H9 (cell line): ENCODE results near the gene RBP2. TPM values are rescaled to one million over a fixed set of nuclear protein-coding genes. Genes with fewer than 3 reads are reported as not detected.

ENCODE experiments used
- DNase-seq: peaks from one replicate; pipeline ENCODE4 v3.0.0-alpha.2; 2017
- H2AFZ ChIP-seq: one replicate; pipeline ENCODE4 v1.6.1; 2013; ENCODE audit warnings: mild to moderate bottlenecking, low read length, control low read depth, moderate library complexity
- H2AK5ac ChIP-seq: 2 replicates; pipeline ENCODE4 v1.6.1; 2013; ENCODE audit warnings: low read length, control low read depth, mixed read lengths; ENCODE audit not compliant: insufficient read length
- H2BK120ac ChIP-seq: one replicate; pipeline ENCODE4 v1.6.1; 2013; ENCODE audit warnings: low read depth, mild to moderate bottlenecking, low read length, control low read depth, inconsistent platforms; ENCODE audit not compliant: poor library complexity, severe bottlenecking
- H2BK12ac ChIP-seq: 2 replicates; pipeline ENCODE4 v1.6.1; 2013; ENCODE audit warnings: low read length, control low read depth, mixed read lengths, low read depth; ENCODE audit not compliant: insufficient read length
- H2BK15ac ChIP-seq: 2 replicates; pipeline ENCODE4 v1.6.1; 2013; ENCODE audit warnings: low read depth, low read length, control low read depth
- H2BK20ac ChIP-seq: one replicate; pipeline ENCODE4 v1.6.1; 2013; ENCODE audit warnings: low read depth, mild to moderate bottlenecking, low read length, control low read depth, inconsistent platforms; ENCODE audit not compliant: poor library complexity, severe bottlenecking
- H2BK5ac ChIP-seq: 2 replicates; pipeline ENCODE4 v1.6.1; 2013; ENCODE audit warnings: low read length, control low read depth, mixed read lengths; ENCODE audit not compliant: insufficient read length
- H3K14ac ChIP-seq: 2 replicates; pipeline ENCODE4 v1.6.1; 2013; ENCODE audit warnings: low read length, control low read depth; ENCODE audit not compliant: insufficient read depth
- H3K18ac ChIP-seq: 2 replicates; pipeline ENCODE4 v1.6.1; 2013; ENCODE audit warnings: low read depth, mild to moderate bottlenecking, mixed read lengths, low read length, control low read depth; ENCODE audit not compliant: insufficient read length
- H3K23ac ChIP-seq: 2 replicates; pipeline ENCODE4 v1.6.1; 2013; ENCODE audit warnings: low read length, control low read depth, mixed read lengths, low read depth; ENCODE audit not compliant: insufficient read length
- H3K23me2 ChIP-seq: 2 replicates; pipeline ENCODE4 v1.6.1; 2013; ENCODE audit warnings: low read depth, mild to moderate bottlenecking, mixed read lengths, low read length, control low read depth; ENCODE audit not compliant: insufficient read length, poor library complexity, severe bottlenecking
- H3K27ac ChIP-seq: 2 replicates; pipeline ENCODE4 v1.5.1; 2013; ENCODE audit warnings: low read length, control low read depth, mixed read lengths, low read depth; ENCODE audit not compliant: insufficient read length
- H3K27me3 ChIP-seq: 2 replicates; pipeline ENCODE4 v1.6.1; 2013; ENCODE audit warnings: low read length, control low read depth, inconsistent platforms; ENCODE audit not compliant: insufficient read depth
- H3K4ac ChIP-seq: 2 replicates; pipeline ENCODE4 v1.6.1; 2013; ENCODE audit warnings: low read depth, mild to moderate bottlenecking, control low read depth, inconsistent platforms, low read length, moderate library complexity
- H3K4me1 ChIP-seq: 2 replicates; pipeline ENCODE4 v1.6.1; 2013; ENCODE audit warnings: low read length, control low read depth, inconsistent platforms; ENCODE audit not compliant: insufficient read depth
- H3K4me2 ChIP-seq: 2 replicates; pipeline ENCODE4 v1.6.1; 2013; ENCODE audit warnings: low read length, control low read depth, mixed read lengths; ENCODE audit not compliant: insufficient read length, insufficient read depth
- H3K56ac ChIP-seq: 2 replicates; pipeline ENCODE4 v1.6.1; 2013; ENCODE audit warnings: low read depth, mild to moderate bottlenecking, mixed read lengths, low read length, control low read depth; ENCODE audit not compliant: insufficient read length
- H3K79me1 ChIP-seq: 2 replicates; pipeline ENCODE4 v1.6.1; 2013; ENCODE audit warnings: low read depth, mild to moderate bottlenecking, moderate library complexity, low read length, control low read depth, inconsistent platforms; ENCODE audit not compliant: insufficient read depth, poor library complexity, severe bottlenecking
- H3K79me2 ChIP-seq: 2 replicates; pipeline ENCODE4 v1.6.1; 2013; ENCODE audit warnings: low read length, control low read depth, inconsistent platforms; ENCODE audit not compliant: insufficient read depth
- H3K9ac ChIP-seq: 2 replicates; pipeline ENCODE4 v1.6.1; 2013; ENCODE audit warnings: low read length, control low read depth, mixed read lengths; ENCODE audit not compliant: insufficient read length; ENCODE audit errors: extremely low read depth
- H3K9me3 ChIP-seq: one replicate; pipeline ENCODE4 v1.6.1; 2013; ENCODE audit warnings: low read depth, low read length, inconsistent platforms; ENCODE audit not compliant: control insufficient read depth
- H3T11ph ChIP-seq: one replicate; pipeline ENCODE4 v1.6.1; 2013; ENCODE audit warnings: mild to moderate bottlenecking, low read length, control low read depth, inconsistent platforms
- H4K20me1 ChIP-seq: one replicate; pipeline ENCODE4 v1.6.1; 2013; ENCODE audit not compliant: control insufficient read depth, insufficient read length, insufficient read depth
- H4K5ac ChIP-seq: 2 replicates; pipeline ENCODE4 v1.6.1; 2013; ENCODE audit warnings: low read depth, mild to moderate bottlenecking, mixed read lengths, low read length, control low read depth; ENCODE audit not compliant: insufficient read length
- H4K8ac ChIP-seq: replicated peaks from 2 replicates; pipeline ENCODE4 v1.6.1; 2013; ENCODE audit warnings: low read length, control low read depth, mixed read lengths, low read depth; ENCODE audit not compliant: insufficient read length
- H4K91ac ChIP-seq: 2 replicates; pipeline ENCODE4 v1.6.1; 2013; ENCODE audit warnings: low read depth, mild to moderate bottlenecking, moderate library complexity, mixed read lengths, low read length, control low read depth; ENCODE audit not compliant: insufficient read length
- H3K27ac Mint-ChIP-seq, 3 experiments: 2 replicates in 2 of 3; 3 replicates in 1 of 3; pipeline ENCODE4 v1.8.0; 2020 to 2021; ENCODE audit warnings: mixed read lengths in 3 of 3, mild to moderate bottlenecking in 1 of 3, moderate library complexity in 1 of 3
- H3K27me3 Mint-ChIP-seq: 2 replicates; pipeline ENCODE4 v1.8.0; 2021; ENCODE audit warnings: low read depth, mild to moderate bottlenecking, moderate library complexity, mixed read lengths
- H3K36me3 Mint-ChIP-seq, 3 experiments: 2 replicates in 2 of 3; 3 replicates in 1 of 3; pipeline ENCODE4 v1.8.0; 2020 to 2021; ENCODE audit warnings: low read depth in 3 of 3, mixed read lengths in 3 of 3; ENCODE audit not compliant: insufficient read depth in 1 of 3
- H3K4me1 Mint-ChIP-seq, 2 experiments: 2 replicates each; pipeline ENCODE4 v1.8.0; 2020; ENCODE audit warnings: mixed read lengths in 2 of 2
- H3K4me3 Mint-ChIP-seq, 2 experiments: 2 replicates in 1 of 2; 3 replicates in 1 of 2; pipeline ENCODE4 v1.8.0; 2020 to 2021; ENCODE audit warnings: mild to moderate bottlenecking in 2 of 2, mixed read lengths in 2 of 2, moderate library complexity in 1 of 2
- H3K9me3 Mint-ChIP-seq, 2 experiments: 2 replicates in 1 of 2; 3 replicates in 1 of 2; pipeline ENCODE4 v1.8.0; 2020; ENCODE audit warnings: mild to moderate bottlenecking in 2 of 2, mixed read lengths in 2 of 2, moderate library complexity in 1 of 2
- CTCF ChIP-seq: fragments of 200-600 bp; sonication (generic); conservative IDR thresholded peaks from 3 replicates; pipeline ENCODE4 v1.8.0; 2021; ENCODE audit warnings: antibody characterized with exemption, mild to moderate bottlenecking
- WGBS: extraction: QIAGEN DNeasy Blood & Tissue Kit; methylation state at CpG from one replicate; pipeline ENCODE4 v1.1.7; 2013; ENCODE audit warnings: missing lambda C conversion rate, low lambda C conversion rate, mixed read lengths; ENCODE audit not compliant: insufficient read length; ENCODE audit errors: extremely low coverage; 5-methylcytosine and 5-hydroxymethylcytosine counted together
- total RNA-seq: library from RNA; stranded (reverse); gene quantifications from 2 replicates; pipeline ENCODE4 v1.2.1, GENCODE V29; 2021

RBP2 gene
- total RNA-seq, 1 experiment from 2014 or later: not detected

- Histone ChIP-seq H3K18ac (no peak overlapping the region), H3K9me3 (no peaks in the 10 kb centered on the region), H3K27ac (no peak overlapping the region), H4K5ac (no peak overlapping the region), H2BK5ac (no peak overlapping the region), H2AK5ac (no peak overlapping the region), H2BK15ac (no peak overlapping the region), H3K4me2 (no peak overlapping the region), H4K8ac (no peak overlapping the region), H3K27me3 (no peaks in the 10 kb centered on the region), H3K79me2 (no peaks in the 10 kb centered on the region), H3K79me1 (no peaks in the 10 kb centered on the region), H4K20me1 (no peaks in the 10 kb centered on the region), H3K4me1 (no peaks in the 10 kb centered on the region), H3K9ac (no peak overlapping the region), H3K23ac (no peak overlapping the region), H3K14ac (no peak overlapping the region), H3T11ph (no peak overlapping the region), H3K23me2 (no peaks in the 10 kb centered on the region), H2BK120ac (no peak overlapping the region), H2BK12ac (no peak overlapping the region), H4K91ac (no peak overlapping the region), H3K4ac (no peak overlapping the region), H3K56ac (no peak overlapping the region), H2AFZ (no peak overlapping the region), H2BK20ac (no peak overlapping the region)
- no CpG with 5 or more reads among the region's 2 CpGs for WGBS
- H3K4me3 Mint-ChIP-seq: no peak overlapping the region
- no peaks in the 10 kb centered on the region for H3K9me3 Mint-ChIP-seq
- DNase-seq: no peak
- H3K27me3 Mint-ChIP-seq: peaks cover 1% of the 10 kb centered on the region
- no peak for TF ChIP-seq CTCF
- no peaks in the 10 kb centered on the region for H3K4me1 Mint-ChIP-seq
- no peak overlapping the region for H3K27ac Mint-ChIP-seq
- H3K36me3 Mint-ChIP-seq: no peaks in the 10 kb centered on the region
Measured at GRCh38 chr3:139468399-139468798, 7.9 kb downstream of the RBP2 start.
